ENCODE data around the gene SLC24A2. TPM values are rescaled to one million over a fixed set of nuclear protein-coding genes. Genes with fewer than 3 reads are reported as not detected.

Gene SLC24A2
- total and polyA plus RNA-seq, 7 donors = 0.10 to 0.81 (median 0.36) TPM; not detected in 2

- no peak for DNase-seq
- H3K4me1 ChIP-seq = no peaks in the 10 kb centered on the region
- intact Hi-C loops (cut with DNase I) = no loop called here
- no peak overlapping the region for H3K27ac ChIP-seq
- H3K27me3 ChIP-seq = no peaks in the 10 kb centered on the region
- H3K4me3 ChIP-seq = no peak overlapping the region
- TF ChIP-seq POLR2A (IDR thresholded peaks at IDR 0.05) = no peak
- no peaks in the 10 kb centered on the region for H3K36me3 ChIP-seq
- peaks cover 0 to 2% (median 0%) of the 10 kb centered on the region in 4 donors for H3K9me3 ChIP-seq
Observed at GRCh38 chr9:19812194-19812593, 23.4 kb upstream of the SLC24A2 start.

- Histone ChIP-seq H3K36me3 (no peaks in the 10 kb centered on the region), H3K27me3 (no peaks in the 10 kb centered on the region), H3K4me3 (no peak overlapping the region), H3K4me1 (no peaks in the 10 kb centered on the region), H3K27ac (no peak overlapping the region), H3K9me3 (peaks cover 0 to 2% (median 0%) of the 10 kb centered on the region in 4 donors)
- TF ChIP-seq CTCF (IDR thresholded peaks at IDR 0.05) = no peak
- TF ChIP-seq POLR2A (IDR thresholded peaks at IDR 0.05) = no peak
- TF ChIP-seq POLR2AphosphoS5 (IDR thresholded peaks at IDR 0.05) = no peak
- TF ChIP-seq EP300 (IDR thresholded peaks at IDR 0.05) = no peak
- intact Hi-C loops (cut with DNase I) = no loop called here
- WGBS, 2 donors = 84 to 91% methylated on average over 16 of the region's 16 CpGs
- DNase-seq = no peak
Observed at GRCh38 chr9:19809422-19810269, 20.8 kb upstream of the SLC24A2 start.

DNA sequence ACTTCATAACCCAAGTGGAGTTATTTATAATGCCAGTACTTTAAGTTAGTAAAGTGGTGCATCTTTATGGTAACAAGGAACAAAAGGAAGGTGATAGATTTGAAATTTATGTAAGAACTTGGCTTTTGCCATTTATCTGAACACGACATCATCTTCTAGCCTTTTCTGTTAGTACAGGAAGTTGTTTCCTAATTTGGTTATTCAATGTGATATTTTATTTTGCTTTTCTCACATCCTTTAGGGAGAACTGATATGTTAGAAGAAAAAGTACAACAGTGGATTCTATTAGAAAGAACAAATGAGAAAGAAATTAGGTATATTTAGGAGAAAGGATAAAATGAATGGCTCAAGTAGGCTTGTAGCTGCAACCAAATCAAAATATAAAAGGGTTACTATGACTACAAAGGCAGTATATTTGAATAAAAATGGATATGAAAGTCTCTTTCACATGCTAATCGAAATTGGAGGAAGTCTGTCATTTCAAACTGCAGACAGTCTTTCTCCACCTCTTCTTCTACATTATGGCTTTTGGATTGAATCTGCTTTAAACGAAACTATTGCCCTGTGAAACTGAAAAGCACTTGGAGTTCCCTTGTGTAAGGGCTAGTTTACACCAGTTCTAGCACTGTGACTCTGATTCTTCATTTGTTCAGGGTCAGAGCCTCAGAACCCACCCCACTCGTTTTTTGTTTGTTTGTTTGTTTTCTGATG lies 18.5 kb upstream of the SLC24A2 start:
- Histone ChIP-seq H3K36me3 (no peaks in the 10 kb centered on the region), H3K4me3 (no peak overlapping the region), H3K4me1 (no peaks in the 10 kb centered on the region), H3K27me3 (no peaks in the 10 kb centered on the region), H3K27ac (no peak overlapping the region), H3K9me3 (peaks cover 0 to 3% (median 0%) of the 10 kb centered on the region in 4 donors)
- no peak for TF ChIP-seq POLR2AphosphoS5 (IDR thresholded peaks at IDR 0.05)
- TF ChIP-seq CTCF (IDR thresholded peaks at IDR 0.05) = no peak
- no peak for TF ChIP-seq POLR2A (IDR thresholded peaks at IDR 0.05)
- no peak for TF ChIP-seq EP300 (IDR thresholded peaks at IDR 0.05)
- 32 to 36% methylated on average over 4 of the region's 4 CpGs for WGBS, 2 donors
- intact Hi-C loops (cut with DNase I) = no loop called here
- DNase-seq = no peak

- Histone ChIP-seq H3K27me3 (no peaks in the 10 kb centered on the region), H3K4me1 (no peaks in the 10 kb centered on the region), H3K36me3 (no peaks in the 10 kb centered on the region), H3K4me3 (no peak overlapping the region), H3K9me3 (peaks cover 0 to 3% (median 0%) of the 10 kb centered on the region in 4 donors), H3K27ac (no peak overlapping the region)
- no peak for DNase-seq
- 26 to 41% methylated on average over 1 of the region's 1 CpG for WGBS, 2 donors
- intact Hi-C loops (cut with DNase I) = no loop called here
- no peak for TF ChIP-seq POLR2AphosphoS5 (IDR thresholded peaks at IDR 0.05)
- no peak for TF ChIP-seq EP300 (IDR thresholded peaks at IDR 0.05)
- no peak for TF ChIP-seq CTCF (IDR thresholded peaks at IDR 0.05)
- no peak for TF ChIP-seq POLR2A (IDR thresholded peaks at IDR 0.05)
Observed at GRCh38 chr9:19804431-19804830, 15.6 kb upstream of the SLC24A2 start.

DNA sequence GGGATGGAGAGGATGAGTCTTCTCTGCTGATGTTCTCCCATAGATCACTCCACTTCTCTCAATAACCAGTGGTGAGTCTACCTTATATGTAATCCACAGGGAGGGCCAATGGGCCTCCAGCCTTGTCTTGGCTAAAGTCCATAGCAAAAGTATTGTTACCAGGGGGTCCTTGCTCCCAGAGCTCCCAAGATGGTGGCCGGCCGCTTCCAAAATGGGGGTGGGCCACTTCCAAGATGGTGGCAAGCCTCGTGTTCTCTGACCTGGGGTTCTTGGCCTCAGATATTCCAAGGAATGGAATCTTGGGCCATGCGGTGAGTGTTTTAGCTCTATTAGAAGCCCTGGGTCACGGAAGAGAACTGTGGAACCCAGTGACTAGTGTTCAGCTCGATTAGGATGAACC lies 12.0 kb upstream of the SLC24A2 start:
- no peak overlapping the region for H3K27ac ChIP-seq
- intact Hi-C loops (cut with DNase I) = no loop called here
- H3K4me1 ChIP-seq = no peaks in the 10 kb centered on the region
- H3K9me3 ChIP-seq = peaks cover 0 to 3% (median 0%) of the 10 kb centered on the region in 4 donors
- no peak for DNase-seq
- WGBS, 2 donors = 76 to 88% methylated on average over 6 of the region's 6 CpGs
- no peaks in the 10 kb centered on the region for H3K27me3 ChIP-seq
- TF ChIP-seq POLR2AphosphoS5 (IDR thresholded peaks at IDR 0.05) = no peak
- no peaks in the 10 kb centered on the region for H3K36me3 ChIP-seq
- H3K4me3 ChIP-seq = no peak overlapping the region

Measured in sigmoid colon (tissue), 7 donors.